ENCODE data around the gene RNF25.

RNF25 gene

DNA sequence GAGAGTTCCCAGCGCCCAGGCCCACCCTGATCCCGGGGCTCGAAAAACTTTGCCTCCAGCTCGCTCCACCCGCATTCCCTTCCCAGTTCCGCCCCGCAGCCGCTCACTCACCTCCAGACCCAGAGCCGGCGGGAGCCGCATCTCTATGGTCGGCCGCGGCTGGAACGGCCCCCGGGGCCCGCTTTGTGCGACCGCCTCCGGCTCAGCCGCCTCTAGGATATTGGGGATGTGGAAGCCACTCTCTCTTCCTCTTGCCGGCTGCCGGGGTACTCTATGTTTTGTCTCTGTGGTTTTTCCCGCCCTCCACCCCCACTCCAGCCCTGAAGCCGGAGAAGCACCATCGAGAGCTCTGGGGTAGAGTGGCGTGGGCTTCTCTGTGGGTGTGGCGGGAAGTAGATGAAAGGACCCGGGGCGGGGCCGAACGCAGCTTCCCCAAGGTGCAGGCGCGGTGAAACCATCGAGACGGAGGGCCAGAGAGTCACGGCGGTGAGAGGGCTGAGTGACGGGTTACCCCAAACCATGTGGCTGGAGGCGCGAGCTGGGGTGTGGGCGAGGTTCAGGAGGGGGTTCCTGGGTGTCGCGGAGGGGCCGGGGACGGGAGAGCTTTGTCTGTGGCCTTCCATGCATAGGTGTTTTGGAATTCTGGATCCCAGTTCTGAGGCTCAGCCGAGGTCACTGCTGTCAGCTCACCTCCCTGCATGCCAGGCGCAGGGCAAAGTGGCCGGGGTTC is 12.4 kb downstream of the RNF25 start, which contains the start of the genes BCS1L and ZNF142:
BCS1L (plus strand) TSS at position 426 of the 730 bp plus-strand sequence. CDS start 1,305 bp downstream, outside the sequence.
ZNF142 (minus strand) TSS at position 366 of the 730 bp plus-strand sequence. CDS start 3,194 bp downstream, outside the sequence.
- TF ChIP-seq, protein P1, sequence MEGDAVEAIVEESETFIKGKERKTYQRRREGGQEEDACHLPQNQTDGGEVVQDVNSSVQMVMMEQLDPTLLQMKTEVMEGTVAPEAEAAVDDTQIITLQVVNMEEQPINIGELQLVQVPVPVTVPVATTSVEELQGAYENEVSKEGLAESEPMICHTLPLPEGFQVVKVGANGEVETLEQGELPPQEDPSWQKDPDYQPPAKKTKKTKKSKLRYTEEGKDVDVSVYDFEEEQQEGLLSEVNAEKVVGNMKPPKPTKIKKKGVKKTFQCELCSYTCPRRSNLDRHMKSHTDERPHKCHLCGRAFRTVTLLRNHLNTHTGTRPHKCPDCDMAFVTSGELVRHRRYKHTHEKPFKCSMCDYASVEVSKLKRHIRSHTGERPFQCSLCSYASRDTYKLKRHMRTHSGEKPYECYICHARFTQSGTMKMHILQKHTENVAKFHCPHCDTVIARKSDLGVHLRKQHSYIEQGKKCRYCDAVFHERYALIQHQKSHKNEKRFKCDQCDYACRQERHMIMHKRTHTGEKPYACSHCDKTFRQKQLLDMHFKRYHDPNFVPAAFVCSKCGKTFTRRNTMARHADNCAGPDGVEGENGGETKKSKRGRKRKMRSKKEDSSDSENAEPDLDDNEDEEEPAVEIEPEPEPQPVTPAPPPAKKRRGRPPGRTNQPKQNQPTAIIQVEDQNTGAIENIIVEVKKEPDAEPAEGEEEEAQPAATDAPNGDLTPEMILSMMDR (IDR thresholded peaks at IDR 0.05; ENCODE audit: low read depth, low read length): no peak
- H3K4me3 ChIP-seq (ENCODE audit: low read depth, low read length): peak within 1 kb of the TSS; percentile 76

DNA sequence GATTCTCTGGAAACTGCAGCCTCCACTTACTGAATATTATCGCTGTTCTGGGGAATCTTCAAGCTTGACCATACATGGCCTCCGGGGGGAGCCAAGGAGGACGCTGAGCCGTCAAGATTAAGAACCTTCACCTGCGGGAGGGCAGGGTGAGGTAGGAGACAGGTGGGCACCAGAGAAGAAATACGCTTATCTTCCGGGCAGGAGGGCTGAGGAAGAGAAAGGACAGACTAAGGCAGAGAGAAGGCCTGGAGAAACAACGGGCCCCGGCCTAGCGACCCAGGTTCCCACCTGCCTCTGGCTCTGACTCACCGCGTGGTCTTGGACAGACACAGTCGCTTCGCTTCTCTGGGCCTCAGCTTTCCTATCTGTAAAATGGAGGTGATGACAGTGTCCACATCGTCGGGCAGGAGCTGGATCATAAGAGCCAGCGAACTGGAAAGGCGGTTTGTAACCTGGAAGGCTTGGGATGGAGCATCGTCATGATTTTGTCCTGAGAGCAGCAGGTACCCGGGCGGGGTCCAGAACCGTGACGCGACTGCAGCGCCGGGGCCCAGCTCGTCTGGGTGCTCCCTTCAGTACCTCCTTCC is 13.0 kb downstream of the RNF25 start:
- H3K4me3 ChIP-seq (ENCODE audit: low read depth, low read length): peak overlapping the region; percentile 76
- TF ChIP-seq, protein P1 (IDR thresholded peaks at IDR 0.05; ENCODE audit: low read depth, low read length): 0 out of 2 replicates have a peak, but pooled peaks have one; percentile 29

DNA sequence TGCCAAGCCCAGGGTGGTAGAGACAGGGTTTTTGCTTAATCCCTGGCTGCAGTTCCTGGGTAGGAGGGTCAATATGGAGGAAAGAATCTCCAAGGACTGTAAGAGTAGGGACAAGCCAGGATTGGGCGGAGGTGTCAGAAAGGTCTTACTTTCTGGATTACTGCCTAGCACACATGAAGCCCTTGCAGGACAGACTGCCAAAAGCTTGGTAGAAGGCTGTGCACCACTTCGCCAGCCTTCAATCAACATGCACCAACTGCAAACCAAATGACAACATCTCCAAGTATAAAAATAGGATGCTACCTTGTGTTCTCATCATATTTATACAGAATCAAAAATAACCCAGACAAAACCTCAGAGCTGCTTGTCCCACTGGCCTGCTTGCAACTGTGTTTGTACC is 16.1 kb downstream of the RNF25 start:
- H3K4me3 ChIP-seq (ENCODE audit: low read depth, low read length): no peak overlapping the region
- TF ChIP-seq, protein P1 (IDR thresholded peaks at IDR 0.05; ENCODE audit: low read depth, low read length): no peak

DNA sequence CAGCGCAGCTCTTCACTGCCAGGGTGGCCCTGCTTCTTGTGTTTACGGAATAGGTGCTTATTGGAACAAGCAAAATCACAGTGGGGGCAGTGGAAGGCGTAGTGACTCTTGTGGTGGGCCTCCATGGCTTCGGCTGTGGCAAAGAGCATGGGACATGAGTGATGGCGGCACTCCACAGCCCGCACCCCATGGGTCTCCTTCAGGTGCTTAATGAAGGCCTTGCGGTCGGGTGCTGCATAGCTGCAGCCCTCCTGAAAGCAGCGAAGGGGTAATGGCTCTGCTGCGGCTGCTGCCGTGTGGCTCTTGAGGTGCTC is 23.1 kb downstream of the RNF25 start:
- no peak overlapping the region for H3K4me3 ChIP-seq (ENCODE audit: low read depth, low read length)
- TF ChIP-seq, protein P1 (IDR thresholded peaks at IDR 0.05; ENCODE audit: low read depth, low read length): no peak

GRCh38 chr2:218648088-218648786 is 23.6 kb downstream of the RNF25 start:
- no peak overlapping the region for H3K4me3 ChIP-seq (ENCODE audit: low read depth, low read length)
- TF ChIP-seq, protein P1 (IDR thresholded peaks at IDR 0.05; ENCODE audit: low read depth, low read length): peak; percentile 84

DNA sequence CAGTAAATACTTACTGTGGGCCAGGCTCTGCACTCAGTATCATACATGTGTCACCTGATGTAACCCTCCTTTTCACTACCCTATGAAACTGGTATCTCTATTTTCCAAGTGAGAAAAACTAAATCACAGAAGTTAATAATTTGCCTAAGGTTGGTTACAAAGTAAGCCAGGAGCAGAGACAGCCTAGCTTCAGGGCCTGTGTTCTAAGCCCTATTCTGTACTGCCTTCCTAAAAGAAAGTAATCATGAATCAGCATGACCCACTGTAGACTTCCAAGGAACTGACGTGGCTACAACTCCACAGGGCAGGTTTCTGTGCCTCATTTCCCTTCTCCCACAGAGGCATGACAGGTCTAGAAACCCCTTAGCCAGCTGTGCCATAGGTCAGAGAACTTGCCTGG is 26.7 kb downstream of the RNF25 start:
- H3K4me3 ChIP-seq (ENCODE audit: low read depth, low read length): no peak overlapping the region
- TF ChIP-seq, protein P1 (IDR thresholded peaks at IDR 0.05; ENCODE audit: low read depth, low read length): no peak

DNA sequence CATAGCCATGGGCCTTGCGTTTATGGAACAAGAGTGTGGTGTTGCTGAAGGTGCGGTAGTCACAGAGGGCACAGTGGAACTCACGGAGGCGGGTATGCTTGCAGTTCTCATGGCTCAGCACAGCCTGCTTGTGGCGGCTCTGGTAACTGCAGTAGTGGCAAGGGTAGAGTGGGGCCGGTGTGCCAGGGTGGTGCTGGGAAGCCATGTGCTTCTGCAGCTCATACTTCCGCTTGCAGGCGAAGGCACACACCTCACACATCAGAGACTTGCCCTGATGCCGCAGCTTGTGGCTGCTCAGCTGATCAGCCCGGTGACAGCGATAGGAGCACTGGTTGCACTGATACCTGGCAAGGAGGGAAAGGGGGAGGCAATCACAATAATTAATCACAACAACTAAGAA is 27.1 kb downstream of the RNF25 start:
- TF ChIP-seq, protein P1 (IDR thresholded peaks at IDR 0.05; ENCODE audit: low read depth, low read length): no peak
- no peak overlapping the region for H3K4me3 ChIP-seq (ENCODE audit: low read depth, low read length)
